Measurements from ENCODE around the gene FANCB.

- TF ChIP-seq EZH2 (IDR thresholded peaks at IDR 0.05; ENCODE audit: borderline replicate concordance, insufficient read depth, low read depth, low read length, poor library complexity, severe bottlenecking) (no peak), CTCF (IDR thresholded peaks at IDR 0.05) (no peak)
Observed at GRCh38 chrX:14903891-14904290, 31.0 kb upstream of the FANCB start.
